Measurements from ENCODE around the gene BRAF.
"Not testable (repeated sequence)": the region's sequence is repeated elsewhere in the genome, so short reads cannot be mapped to it uniquely, and the experiment has no call there.

Gene BRAF

DNA sequence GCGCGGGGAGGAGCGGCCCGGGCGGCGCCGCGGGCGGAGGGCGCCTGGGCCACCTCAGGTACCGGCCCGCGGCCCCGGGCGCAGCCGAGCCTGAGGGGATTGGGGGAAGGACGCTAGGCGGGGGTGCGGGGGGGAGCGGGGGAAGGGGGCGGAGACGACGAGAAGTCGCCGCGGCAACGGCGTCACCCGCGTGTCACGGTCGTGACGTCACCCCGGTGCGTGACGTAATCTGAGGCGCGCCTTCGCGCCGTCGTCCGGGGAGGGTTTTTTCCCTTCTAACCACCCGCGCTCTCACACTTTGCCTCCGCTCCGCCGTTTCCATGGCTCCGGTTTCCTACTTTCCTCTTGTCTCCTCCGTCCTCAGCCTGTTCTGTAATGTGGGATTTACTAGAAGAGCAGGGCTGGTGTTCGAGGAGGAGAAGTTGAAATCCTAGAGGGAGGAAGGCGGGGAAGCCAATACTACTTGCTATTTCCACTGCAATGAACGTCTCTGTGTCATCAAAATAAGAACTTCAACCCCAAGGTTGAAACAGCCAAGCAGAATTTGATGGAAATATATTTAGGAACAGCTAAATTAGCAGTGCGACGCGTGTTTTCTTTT is at the start of gene BRAF:
BRAF (minus strand) TSS at position 109 of the 601 bp plus-strand sequence. CDS start 226 bp downstream, outside the sequence.
- peak; percentile 74 to 92 for DNase-seq

DNA sequence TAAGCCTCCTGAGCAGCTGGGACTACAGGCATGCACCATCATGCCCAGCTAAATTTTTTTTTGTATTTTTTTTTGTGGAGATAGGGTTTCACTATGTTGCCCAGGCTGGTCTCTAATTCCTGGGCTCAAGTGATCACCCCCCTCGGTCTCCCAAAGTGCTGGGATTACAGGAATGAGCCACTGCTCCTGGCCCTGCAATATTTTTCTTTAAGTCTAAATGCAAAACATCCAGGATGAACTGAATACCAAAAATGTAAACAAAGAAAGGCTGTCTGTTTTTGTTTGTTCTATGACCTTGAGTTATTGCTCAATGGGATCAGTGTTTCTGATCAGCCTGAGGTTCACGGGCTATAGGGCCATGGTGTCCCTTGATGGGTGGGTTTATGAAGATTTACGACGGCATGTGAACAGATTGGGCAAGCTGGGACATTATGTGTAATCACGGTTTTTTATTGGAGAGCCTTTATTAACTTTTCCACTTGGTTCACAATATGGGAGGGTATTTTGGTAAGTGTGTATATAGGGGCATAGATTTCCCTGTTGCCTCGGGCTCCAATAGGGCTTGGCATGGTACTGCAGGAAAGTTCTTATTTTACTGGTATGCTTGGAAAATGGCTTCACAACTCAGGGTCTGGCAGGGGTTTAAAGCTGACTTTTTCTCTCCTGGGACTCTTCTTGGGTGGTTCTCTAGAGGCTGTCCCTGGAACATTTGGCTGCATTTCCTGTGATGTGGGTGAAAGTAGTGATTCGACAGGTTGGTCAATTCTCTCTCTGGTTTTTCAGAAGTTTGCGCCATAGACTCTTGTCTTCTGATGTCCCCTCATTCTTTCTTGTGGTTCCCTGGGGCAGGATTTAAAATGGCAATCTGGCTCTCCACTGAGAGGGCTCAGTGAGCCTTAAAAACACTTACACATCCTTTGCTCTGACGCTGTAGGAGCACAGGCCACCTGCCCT is 48.4 kb upstream of the BRAF start:
- no peak for DNase-seq

DNA sequence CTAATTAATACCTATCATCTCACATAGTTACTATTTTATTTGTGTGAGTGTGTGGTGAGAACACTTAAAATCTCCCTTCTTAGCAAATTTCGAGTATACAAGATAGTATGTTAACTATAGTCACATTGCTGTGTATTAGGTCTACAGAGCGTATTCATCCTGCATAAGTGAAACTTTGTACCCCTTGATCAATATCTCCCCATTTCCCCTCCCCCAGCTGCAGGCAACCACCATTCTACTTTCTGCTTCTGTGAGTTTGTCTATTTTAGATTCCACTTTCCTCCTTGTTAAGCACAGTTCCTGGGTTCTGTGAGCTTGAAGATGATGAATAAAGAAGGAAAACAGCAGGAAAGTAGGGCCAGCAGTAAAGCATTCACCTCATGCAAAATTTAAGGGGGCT is 47.6 kb upstream of the BRAF start:
- DNase-seq, result no peak

DNA sequence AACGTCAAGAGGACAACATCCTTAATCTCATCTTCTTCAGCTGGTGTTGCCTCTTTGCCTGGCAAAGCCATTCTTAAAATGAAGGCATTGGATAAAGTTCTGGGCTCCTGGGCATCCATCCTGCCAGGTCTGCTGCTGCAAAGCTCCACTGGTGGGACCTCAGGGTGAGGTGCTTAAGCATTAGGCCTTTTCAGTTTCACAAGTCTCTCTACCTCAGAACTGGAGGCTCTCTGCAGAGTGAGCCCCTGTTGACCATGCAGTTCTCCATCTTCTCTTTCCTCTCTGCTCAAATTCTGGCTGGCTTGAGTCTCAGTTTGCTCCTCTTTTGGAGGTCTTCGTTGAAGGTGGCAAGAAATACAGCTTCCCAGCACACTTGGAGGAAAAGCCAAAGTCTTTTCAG is 42.7 kb upstream of the BRAF start:
- DNase-seq, result no peak

- no peak for DNase-seq
Measured at GRCh38 chr7:140966561-140967233, 42.0 kb upstream of the BRAF start.

DNA sequence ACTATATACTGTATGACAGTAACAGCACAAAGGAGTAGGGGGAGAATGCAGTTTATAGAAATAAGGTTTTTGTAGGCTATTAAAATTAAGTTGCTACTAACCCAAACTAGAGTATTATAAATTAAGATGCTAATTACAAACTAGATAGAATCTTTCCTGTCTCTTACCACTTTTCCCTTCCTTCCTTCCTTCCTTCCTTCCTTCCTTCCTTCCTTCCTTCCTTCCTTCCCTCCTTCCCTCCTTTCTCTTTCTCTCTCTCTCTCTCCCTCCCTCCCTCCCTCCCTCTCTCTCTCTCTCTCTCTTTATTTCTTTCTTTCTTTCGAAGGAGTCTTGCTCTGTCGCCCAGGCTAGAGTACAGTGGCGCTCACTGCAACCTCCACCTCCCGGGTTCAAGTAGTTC is 36.4 kb upstream of the BRAF start:
- DNase-seq, result no peak

DNA sequence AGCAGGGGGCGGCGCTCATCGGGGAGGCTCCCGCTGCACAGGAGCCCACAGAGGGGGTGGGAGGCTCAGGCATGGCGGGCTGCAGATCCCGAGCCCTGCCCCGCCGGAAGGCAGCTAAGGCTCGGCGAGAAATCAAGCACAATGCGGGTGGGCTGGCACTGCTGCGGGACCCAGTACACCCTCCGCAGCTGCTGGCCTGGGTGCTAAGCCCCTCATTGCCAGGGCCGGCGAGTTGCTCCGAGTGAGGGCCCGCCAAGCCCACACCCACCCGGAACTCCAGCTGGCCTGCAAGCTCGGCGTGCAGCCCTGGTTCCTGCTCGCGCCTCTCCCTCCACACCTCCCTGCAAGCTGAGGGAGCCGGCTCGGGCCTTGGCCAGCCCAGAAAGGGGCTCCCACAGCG is 32.3 kb upstream of the BRAF start:
- DNase-seq, result not testable (repeated sequence)

DNA sequence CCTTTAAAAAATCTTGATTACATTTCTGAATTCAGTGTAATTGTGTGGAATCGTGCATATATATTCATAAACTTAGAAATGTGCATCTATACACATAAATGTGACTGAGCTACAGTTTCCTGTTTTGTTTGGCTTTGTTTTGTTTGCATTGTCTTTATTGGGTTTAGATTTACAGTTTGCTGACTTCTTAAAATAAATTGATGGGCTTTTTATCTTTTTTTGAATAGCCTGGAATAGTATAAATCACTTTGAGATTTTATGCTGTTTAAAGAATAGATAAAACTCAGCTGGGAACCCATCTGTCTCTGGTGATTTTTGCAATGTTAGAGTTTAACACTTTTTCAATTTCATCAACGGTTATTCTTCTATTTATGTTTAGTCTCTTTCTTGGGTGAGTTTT is 21.2 kb upstream of the BRAF start:
- no peak for DNase-seq

- DNase-seq, result not testable (repeated sequence)
Measured at GRCh38 chr7:140942242-140942641, 17.5 kb upstream of the BRAF start.

- no peak for DNase-seq
Measured at GRCh38 chr7:140940898-140941297, 16.2 kb upstream of the BRAF start.

DNA sequence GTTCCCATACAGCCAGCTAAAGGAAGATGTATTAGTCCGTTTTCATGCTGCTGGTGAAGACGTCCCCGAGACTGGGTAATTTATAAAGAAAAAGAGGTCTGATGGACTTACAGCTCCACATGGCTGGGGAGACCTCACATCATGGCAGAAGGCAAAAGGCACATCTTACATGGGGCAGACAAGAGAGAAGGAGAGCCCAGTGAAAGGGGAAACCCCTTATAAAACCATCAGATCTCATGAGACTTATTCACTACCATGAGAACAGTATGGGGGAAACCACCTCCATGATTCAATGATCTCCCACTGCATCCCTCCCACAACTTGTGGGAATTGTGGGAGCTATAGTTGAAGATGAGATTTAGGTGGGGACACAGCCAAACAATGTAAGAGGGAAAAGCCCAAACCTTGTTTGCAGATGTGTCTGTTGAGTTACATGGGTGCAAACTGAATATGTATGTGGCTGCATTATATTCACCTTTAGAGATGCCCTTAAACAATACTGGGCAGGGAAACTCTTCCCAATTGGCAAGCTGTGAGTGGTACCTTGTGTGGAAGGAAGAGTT is 13.1 kb upstream of the BRAF start:
- DNase-seq, result no peak

- no peak for DNase-seq
Measured at GRCh38 chr7:140928491-140929309, 4.0 kb upstream of the BRAF start.

GRCh38 chr7:140927945-140928344 is 3.2 kb upstream of the BRAF start:
- not testable (repeated sequence) for DNase-seq

DNA sequence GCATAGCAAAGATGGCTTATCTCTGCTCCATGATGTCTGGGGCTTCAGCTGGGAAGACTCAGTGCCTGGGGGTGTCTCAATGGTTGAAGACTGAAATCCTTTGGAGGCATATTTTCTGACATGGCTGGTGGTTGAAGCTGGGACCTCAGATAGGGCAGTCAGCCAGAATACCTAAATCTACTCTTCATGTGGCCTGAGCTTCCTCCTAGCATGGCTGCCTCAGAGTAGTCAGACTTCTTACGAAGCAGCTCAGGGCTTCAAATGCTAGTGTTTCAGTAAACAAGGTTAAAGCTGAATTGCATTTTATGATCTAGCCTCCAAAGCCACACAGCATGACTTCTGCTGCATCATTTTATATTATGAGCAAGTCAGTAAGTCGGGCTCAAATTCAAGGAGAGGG is 2.6 kb upstream of the BRAF start:
- DNase-seq, result no peak

DNA sequence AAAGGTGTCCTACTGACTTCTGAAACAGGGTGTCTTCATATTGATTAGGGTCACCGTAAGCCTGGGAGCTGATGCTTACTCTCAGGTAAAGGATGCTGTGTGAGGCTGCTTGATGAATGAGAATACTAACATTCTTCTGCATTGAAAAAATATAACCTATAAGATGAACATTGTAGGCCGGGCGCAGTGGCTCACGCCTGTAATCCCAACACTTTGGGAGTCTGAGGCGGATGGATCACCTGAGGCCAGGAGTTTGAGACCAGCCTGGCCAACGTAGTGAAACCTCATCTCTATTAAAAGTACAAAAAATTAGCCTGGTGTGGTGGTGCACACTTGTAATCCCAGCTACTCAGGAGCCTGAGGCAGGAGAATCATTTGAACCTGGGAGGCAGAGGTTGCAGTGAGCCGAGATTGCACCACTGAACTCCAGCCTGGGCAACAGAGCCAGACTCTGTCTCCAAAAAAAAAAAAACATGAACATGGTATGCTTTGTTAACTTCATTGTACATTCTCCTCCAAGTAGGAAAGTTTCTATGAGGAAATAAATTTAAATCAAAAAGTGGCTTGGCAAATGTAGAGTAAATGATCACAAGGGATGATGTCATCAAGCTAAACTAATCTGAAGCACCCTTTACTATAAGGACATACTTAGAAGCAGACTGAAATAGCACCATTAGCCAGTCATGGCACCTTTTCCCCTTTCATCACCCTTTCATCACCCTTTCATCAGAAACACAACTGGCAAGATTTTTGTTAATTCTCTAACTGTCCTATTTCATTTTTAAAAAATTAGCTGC is 1.5 kb upstream of the BRAF start:
- no peak for DNase-seq

DNA sequence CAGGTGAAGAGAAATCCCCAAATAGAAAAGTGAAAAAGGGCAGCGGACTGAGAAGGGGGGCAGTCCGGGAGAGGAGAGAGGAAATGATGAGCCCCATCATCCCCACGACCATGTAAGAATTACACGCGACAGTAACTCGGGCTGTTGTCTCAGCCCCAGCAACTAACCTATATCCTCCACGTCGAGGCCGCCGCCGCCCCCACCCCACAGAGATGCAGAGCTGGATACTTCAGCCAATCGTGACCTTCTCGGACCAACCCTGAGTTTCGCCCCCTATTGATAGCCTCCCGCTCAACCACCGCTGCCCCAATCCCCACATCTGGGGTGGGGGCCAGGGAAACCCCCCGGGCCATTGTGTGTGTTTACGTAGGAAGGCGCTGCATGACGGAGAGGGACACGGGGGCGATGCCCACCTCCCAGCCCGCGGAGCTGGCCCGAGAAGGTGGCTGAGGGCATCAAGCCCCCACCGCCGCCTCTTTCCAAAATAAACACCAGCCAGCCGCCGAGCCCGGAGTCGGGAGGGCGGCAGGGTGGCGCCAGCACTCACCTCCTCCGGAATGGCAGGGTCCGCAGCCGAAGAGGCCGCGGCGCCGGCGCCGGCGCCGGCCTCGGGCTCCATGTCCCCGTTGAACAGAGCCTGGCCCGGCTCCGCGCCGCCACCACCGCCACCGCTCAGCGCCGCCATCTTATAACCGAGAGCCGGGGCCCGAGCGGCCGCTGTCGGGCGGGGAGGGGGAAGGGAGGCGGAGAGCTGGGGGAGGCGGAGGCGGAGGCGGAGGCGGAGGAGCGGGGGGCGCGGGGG is 509 bp downstream of the BRAF start:
- peak; percentile 35 to 87 for DNase-seq

DNA sequence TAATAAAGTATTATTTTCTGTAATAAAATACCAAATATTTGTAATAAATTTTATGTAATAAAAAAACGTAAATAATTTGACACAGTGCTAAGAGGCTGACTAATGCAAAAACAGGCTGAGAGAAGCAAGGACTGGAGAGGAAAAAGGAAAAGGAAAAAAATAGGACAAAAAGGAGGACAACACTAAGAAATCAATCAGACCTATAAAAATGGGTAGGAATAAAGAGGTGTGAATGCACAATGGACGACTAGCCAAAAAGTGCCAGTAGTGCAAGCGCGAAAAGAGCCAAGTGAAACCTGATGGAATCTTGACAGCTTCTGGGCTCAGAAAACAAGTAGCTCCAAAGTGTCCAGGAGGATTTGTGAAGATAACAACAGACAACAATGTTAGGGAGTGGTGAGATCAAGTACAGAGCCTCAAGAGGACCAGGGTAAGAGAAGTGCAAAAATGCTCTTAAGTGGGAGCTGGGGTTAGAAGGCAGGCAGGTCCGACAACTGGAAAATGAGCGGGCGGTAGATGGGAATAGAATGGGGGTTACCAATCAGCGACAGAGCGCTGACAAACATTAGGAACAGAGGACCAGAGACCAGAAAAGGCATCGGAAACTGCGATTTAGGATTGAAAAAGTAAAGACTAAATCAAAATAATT is 1.2 kb downstream of the BRAF start:
- no peak for DNase-seq

DNA sequence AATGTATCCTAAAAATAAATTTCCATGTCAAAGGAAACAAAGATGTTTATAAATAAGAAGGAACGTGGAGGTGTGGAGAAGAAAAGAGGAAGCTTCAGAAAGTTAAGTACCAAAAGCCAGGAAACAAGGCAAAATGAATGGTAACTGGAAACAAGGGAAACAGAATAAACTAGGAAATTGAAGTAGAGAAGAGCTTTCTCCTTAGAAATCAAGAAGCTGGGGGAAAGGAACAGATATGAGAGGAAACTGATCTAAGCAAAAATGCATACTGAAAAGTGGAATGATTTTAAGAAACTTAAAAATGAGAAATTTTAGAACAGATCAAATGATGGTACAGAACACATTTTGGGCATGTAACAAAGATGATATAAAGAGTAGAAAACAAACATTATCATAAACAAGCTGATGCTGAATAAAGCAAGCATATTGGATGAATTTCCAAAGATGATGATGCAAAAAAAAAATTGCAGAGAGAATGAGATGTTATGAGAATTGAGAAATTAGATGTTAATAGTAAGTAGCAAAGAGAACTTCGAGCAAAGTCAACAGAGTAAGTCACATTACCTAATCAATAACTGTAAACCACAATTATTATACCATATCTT is 1.9 kb downstream of the BRAF start:
- DNase-seq, result no peak

- DNase-seq, result no peak
Measured at GRCh38 chr7:140920745-140921144, 4.0 kb downstream of the BRAF start.

- no peak for DNase-seq
Measured at GRCh38 chr7:140918236-140918635, 6.5 kb downstream of the BRAF start.
